Loucy (cell line): ENCODE data around the gene TRPM2.

ENCODE experiments used
- H2AFZ ChIP-seq: fragments of 200-600 bp; sonication (generic); 2 replicates; pipeline ENCODE4 v1.6.0; 2016; ENCODE audit warnings: antibody characterized with exemption, mild to moderate bottlenecking, low read length, moderate library complexity
- H3F3A ChIP-seq: fragments of 200-600 bp; 2 replicates; pipeline ENCODE4 v1.6.0; 2016; ENCODE audit warnings: antibody characterized with exemption, low read depth, mild to moderate bottlenecking
- H3K27me3 ChIP-seq: fragments of 200-600 bp; sonication (generic); 2 replicates; pipeline ENCODE4 v1.6.1; 2014; ENCODE audit warnings: low read length, mild to moderate bottlenecking; ENCODE audit not compliant: insufficient read depth, poor library complexity, severe bottlenecking
- H3K36me3 ChIP-seq: fragments of 200-600 bp; sonication (generic); 2 replicates; pipeline ENCODE4 v1.6.1; 2016; ENCODE audit warnings: low read length; ENCODE audit not compliant: insufficient read depth
- H3K4me1 ChIP-seq: fragments of 200-600 bp; sonication (generic); 2 replicates; pipeline ENCODE4 v1.5.1; 2014; ENCODE audit warnings: low read length, mild to moderate bottlenecking; ENCODE audit not compliant: insufficient read depth, poor library complexity, severe bottlenecking
- H3K4me2 ChIP-seq: fragments of 200-600 bp; sonication (generic); 2 replicates; pipeline ENCODE4 v1.6.0; 2014; ENCODE audit warnings: antibody characterized with exemption, low read length, low read depth, mild to moderate bottlenecking; ENCODE audit not compliant: poor library complexity, severe bottlenecking
- H3K4me3 ChIP-seq: fragments of 200-600 bp; sonication (generic); 2 replicates; pipeline ENCODE4 v1.5.1; 2014; ENCODE audit warnings: low read length, mild to moderate bottlenecking, mixed read lengths; ENCODE audit not compliant: poor library complexity, severe bottlenecking
- H3K79me2 ChIP-seq: fragments of 200-600 bp; sonication (generic); 2 replicates; pipeline ENCODE4 v1.6.1; 2014; ENCODE audit warnings: low read length; ENCODE audit not compliant: insufficient read depth
- H3K9ac ChIP-seq: fragments of 200-600 bp; sonication (generic); 2 replicates; pipeline ENCODE4 v1.6.0; 2014; ENCODE audit warnings: mild to moderate bottlenecking, low read depth, low read length, moderate library complexity; ENCODE audit not compliant: poor library complexity, severe bottlenecking
- H3K9me2 ChIP-seq: fragments of 200-600 bp; sonication (generic); replicated peaks from 2 replicates; pipeline ENCODE4 v1.6.1; 2016; ENCODE audit warnings: low read depth, low read length, mixed read lengths
- H3K9me3 ChIP-seq: fragments of 200-600 bp; sonication (generic); 2 replicates; pipeline ENCODE4 v1.6.1; 2014; ENCODE audit warnings: mild to moderate bottlenecking, antibody characterized with exemption, low read length, low read depth; ENCODE audit not compliant: insufficient read depth
- H4K20me1 ChIP-seq: fragments of 200-600 bp; sonication (generic); 2 replicates; pipeline ENCODE4 v1.6.0; 2014; ENCODE audit warnings: antibody characterized with exemption, low read length, mild to moderate bottlenecking; ENCODE audit not compliant: insufficient read depth, poor library complexity, severe bottlenecking
- EZH2phosphoT487 ChIP-seq: fragments of 200-600 bp; IDR thresholded peaks from 2 replicates; pipeline ENCODE4 v1.6.1; 2018; ENCODE audit warnings: antibody characterized with exemption, mild to moderate bottlenecking, moderate library complexity, borderline replicate concordance
- TF ChIP-seq, protein P1 (sequence below): fragments of 200-600 bp; sonication (generic); conservative IDR thresholded peaks from 2 replicates; pipeline ENCODE4 v1.5.1; 2014; ENCODE audit warnings: mild to moderate bottlenecking, antibody characterized with exemption, low read length

TRPM2 gene

DNA sequence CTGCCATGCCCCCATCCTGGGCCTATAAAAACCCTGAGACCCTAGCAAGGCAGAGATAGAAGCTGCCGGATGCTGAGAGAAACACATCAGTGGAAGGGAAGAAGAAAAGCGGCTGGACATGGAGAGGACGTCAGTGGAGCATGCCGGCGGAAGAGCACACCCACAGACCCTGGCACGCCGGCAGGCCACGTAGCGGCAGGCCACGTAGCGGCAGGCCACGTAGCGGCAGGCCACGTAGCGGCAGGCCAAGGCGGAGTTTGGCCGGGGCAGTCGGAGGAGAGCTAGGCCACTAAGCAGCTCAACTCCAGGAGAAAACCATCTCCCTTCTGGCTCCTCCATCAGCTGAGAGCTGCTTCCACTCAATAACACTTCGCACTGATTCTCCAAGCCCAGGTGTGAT is 137.0 kb downstream of the TRPM2 start:
- H3K4me3 ChIP-seq = no peak overlapping the region
- H3K4me1 ChIP-seq = no peaks in the 10 kb centered on the region
- H3K4me2 ChIP-seq = no peak overlapping the region
- H3K79me2 ChIP-seq = no peaks in the 10 kb centered on the region
- no peaks in the 10 kb centered on the region for H3K9me2 ChIP-seq
- H3K36me3 ChIP-seq = no peaks in the 10 kb centered on the region
- no peaks in the 10 kb centered on the region for H4K20me1 ChIP-seq
- H3K9me3 ChIP-seq = peaks cover 4% of the 10 kb centered on the region; the same call in 1 of the 2 replicates
- H3K9ac ChIP-seq = no peak overlapping the region
- no peaks in the 10 kb centered on the region for H3F3A ChIP-seq
- H2AFZ ChIP-seq = no peak overlapping the region
- no peaks in the 10 kb centered on the region for H3K27me3 ChIP-seq
- TF ChIP-seq EZH2phosphoT487 = no peak
- TF ChIP-seq, protein P1, sequence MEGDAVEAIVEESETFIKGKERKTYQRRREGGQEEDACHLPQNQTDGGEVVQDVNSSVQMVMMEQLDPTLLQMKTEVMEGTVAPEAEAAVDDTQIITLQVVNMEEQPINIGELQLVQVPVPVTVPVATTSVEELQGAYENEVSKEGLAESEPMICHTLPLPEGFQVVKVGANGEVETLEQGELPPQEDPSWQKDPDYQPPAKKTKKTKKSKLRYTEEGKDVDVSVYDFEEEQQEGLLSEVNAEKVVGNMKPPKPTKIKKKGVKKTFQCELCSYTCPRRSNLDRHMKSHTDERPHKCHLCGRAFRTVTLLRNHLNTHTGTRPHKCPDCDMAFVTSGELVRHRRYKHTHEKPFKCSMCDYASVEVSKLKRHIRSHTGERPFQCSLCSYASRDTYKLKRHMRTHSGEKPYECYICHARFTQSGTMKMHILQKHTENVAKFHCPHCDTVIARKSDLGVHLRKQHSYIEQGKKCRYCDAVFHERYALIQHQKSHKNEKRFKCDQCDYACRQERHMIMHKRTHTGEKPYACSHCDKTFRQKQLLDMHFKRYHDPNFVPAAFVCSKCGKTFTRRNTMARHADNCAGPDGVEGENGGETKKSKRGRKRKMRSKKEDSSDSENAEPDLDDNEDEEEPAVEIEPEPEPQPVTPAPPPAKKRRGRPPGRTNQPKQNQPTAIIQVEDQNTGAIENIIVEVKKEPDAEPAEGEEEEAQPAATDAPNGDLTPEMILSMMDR = no peak

DNA sequence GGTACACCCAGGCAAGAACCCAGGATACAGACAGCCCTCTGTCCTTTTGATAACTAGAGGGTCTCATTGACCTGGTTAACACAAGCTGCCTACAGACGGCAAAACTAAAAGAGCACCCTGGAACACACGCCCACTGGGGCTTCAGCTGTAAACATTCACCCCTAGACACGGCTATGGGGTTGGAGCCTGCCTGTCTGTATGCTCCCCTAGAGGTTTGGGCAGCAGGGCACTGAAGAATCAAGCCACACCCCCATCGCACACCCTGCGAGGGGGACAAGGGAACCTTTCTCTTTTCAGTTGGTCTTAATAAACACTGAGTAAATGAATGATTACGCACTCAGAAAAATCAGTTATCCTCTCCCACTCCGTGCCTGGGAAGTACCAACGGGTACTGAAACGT is 137.4 kb downstream of the TRPM2 start:
- no peaks in the 10 kb centered on the region for H3K9me2 ChIP-seq
- no peaks in the 10 kb centered on the region for H3F3A ChIP-seq
- H4K20me1 ChIP-seq = no peaks in the 10 kb centered on the region
- no peak overlapping the region for H3K9ac ChIP-seq
- H2AFZ ChIP-seq = no peak overlapping the region
- no peaks in the 10 kb centered on the region for H3K36me3 ChIP-seq
- no peak for TF ChIP-seq EZH2phosphoT487
- TF ChIP-seq, protein P1 = no peak
- H3K9me3 ChIP-seq = peaks cover 4% of the 10 kb centered on the region; the same call in 1 of the 2 replicates
- H3K4me2 ChIP-seq = no peak overlapping the region
- H3K79me2 ChIP-seq = no peaks in the 10 kb centered on the region
- H3K27me3 ChIP-seq = no peaks in the 10 kb centered on the region
- no peak overlapping the region for H3K4me3 ChIP-seq
- no peaks in the 10 kb centered on the region for H3K4me1 ChIP-seq
